ES-I3 (cell line): ENCODE data around the gene TMX2.

Experiments
- H3K36me3 ChIP-seq: 2 replicates; pipeline ENCODE4 v1.6.1; 2013; ENCODE audit warnings: mild to moderate bottlenecking, low read length, control low read depth, moderate library complexity; ENCODE audit not compliant: insufficient read depth
- H3K4me1 ChIP-seq: 2 replicates; pipeline ENCODE4 v1.6.1; 2013; ENCODE audit warnings: mild to moderate bottlenecking, control low read depth, low read length; ENCODE audit not compliant: insufficient read depth
- H3K9ac ChIP-seq: 2 replicates; pipeline ENCODE4 v1.6.1; 2013; ENCODE audit warnings: low read depth, mild to moderate bottlenecking, low read length, moderate library complexity
- H3K9me3 ChIP-seq: 2 replicates; pipeline ENCODE4 v1.6.1; 2013; ENCODE audit warnings: mild to moderate bottlenecking, low read length, moderate library complexity; ENCODE audit not compliant: control insufficient read depth, insufficient read depth

Gene TMX2

GRCh38 chr11:57764566-57764965 lies 52.2 kb downstream of the TMX2 start:
- H3K9ac ChIP-seq = peak overlapping the region; percentile 99; the same call in 1 of the 2 replicates
- no peaks in the 10 kb centered on the region for H3K4me1 ChIP-seq
- no peaks in the 10 kb centered on the region for H3K9me3 ChIP-seq
- no peaks in the 10 kb centered on the region for H3K36me3 ChIP-seq

DNA sequence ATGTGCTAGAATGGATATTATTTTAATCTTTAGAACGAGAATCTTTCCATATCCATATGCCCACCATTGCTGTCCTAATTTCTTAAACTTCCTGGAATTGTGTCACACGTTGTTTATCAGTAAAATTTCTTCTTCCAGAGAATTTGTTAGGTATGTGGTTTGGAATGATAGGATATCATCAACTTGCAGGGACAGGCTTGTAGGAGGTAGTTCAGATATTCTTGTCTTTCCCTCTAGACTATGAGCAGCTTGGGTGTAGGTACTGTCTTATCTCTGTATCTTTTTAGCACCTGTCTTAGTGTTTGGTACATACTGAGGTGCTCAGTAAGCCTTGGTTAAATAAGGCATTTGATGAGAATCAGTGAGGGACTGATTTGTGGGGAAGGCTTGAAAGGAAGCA lies 52.6 kb downstream of the TMX2 start:
- Histone ChIP-seq H3K9ac (no peak overlapping the region; the same call in 1 of the 2 replicates), H3K36me3 (no peaks in the 10 kb centered on the region), H3K4me1 (no peaks in the 10 kb centered on the region), H3K9me3 (no peaks in the 10 kb centered on the region)

DNA sequence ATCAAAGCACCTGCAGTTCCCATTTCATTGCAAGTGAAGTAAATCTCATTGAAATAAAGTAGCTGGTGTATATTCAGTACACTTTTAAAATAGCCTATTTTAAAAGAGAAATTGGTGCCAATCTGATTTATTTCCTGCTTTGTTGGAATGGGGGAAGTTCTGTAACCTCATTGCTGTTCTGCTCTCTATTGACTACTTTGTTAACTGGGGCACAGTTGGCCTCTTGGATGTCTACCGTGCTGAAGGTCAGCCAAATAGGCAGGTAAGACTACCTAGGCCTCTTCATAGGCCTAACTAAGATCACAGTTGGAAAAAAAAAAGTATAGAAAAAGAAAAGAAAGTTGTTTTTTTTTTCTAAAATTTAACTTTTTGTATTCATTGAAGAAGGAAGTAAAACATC lies 58.4 kb downstream of the TMX2 start:
- Histone ChIP-seq H3K36me3 (no peaks in the 10 kb centered on the region), H3K9ac (no peak overlapping the region), H3K9me3 (no peaks in the 10 kb centered on the region), H3K4me1 (peaks cover 15% of the 10 kb centered on the region)

DNA sequence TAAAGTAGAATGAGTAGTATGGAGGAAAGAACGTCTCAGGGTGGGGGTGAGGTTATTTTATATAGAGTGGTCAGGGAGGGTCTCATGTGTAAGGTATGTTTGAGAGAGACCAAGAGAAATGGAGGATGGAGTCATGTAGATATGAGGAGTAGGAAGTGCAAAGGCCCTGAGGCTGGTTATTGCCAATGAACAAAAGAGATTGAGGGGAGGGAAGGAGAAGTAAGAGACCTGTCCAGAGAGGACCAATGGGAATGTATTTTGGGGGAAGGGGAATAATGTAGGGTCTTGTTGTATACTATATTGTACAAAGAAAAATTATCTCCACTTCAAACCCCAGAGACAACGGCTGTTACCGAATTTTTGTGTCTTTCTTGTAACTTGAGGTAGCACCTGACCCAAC lies 59.0 kb downstream of the TMX2 start:
- H3K9ac ChIP-seq = no peak overlapping the region
- H3K36me3 ChIP-seq = no peaks in the 10 kb centered on the region
- peaks cover 21% of the 10 kb centered on the region for H3K4me1 ChIP-seq
- no peaks in the 10 kb centered on the region for H3K9me3 ChIP-seq

DNA sequence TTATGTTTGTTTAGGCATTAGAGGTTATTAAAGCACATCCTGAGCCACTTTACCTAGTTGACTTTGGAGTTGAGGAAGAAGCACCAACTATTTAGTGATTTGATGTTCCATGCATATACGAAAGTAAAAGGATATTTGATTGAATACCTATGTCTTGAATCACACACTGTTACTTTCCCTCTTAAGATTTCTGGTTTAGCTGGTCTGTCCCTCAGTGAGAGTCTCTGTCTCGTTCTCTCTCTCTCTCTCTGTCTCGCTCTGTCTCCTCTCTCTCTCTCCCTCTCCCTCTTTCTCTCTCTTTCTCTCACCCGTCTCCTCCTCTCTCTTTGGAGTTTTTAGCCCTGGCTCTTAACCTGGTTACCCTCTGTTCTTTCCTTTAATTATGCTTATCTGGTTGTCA lies 60.2 kb downstream of the TMX2 start:
- Histone ChIP-seq H3K36me3 (no peaks in the 10 kb centered on the region), H3K4me1 (peaks cover 33% of the 10 kb centered on the region), H3K9me3 (no peaks in the 10 kb centered on the region), H3K9ac (no peak overlapping the region)

DNA sequence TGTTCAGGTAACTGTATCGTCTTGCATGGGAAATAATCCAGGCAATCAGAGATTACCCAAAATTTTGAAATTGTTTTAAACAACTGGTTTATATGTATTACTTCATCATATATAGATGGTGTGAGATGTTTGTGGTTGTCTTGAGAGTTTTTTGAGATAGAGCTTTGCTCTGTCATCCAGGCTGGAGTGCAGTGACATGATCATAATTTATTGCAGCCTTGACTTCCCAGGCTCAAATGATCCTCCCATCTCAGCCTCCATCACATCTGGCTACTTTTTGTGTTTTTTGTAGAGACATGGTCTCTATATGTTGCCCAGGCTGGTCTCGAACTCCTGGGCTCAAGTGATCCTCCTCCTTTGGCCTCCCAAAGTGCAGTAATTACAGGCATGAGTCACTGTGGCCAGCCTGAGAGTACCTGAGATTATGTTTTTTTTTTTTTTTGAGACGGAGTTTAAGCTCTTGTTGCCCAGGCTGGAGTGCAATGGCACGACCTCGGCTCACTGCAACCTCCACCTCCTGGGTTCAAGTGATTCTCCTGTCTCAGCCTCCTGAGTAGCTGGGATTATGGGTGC lies 60.7 kb downstream of the TMX2 start:
- peaks cover 38% of the 10 kb centered on the region for H3K4me1 ChIP-seq
- H3K9me3 ChIP-seq = no peaks in the 10 kb centered on the region
- no peak overlapping the region for H3K9ac ChIP-seq
- no peaks in the 10 kb centered on the region for H3K36me3 ChIP-seq

DNA sequence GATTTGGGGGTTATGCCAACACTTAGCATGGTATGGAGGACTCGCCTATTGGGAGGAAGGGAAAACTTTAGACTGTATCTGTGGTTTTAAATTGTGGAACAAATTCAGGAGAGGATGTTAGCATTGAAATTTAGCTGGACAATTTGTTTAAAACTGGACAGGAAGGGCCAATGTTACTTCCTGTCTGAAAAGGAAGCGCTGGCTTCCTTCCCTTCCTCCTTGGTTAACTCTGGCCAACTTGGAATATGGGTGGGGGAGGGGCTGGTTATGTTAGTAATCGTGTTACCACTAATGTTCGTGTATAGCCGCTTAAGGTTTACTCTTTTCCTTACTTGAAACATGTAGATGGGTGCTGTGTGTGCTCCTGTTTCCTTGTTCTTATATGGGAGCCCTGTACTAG lies 63.1 kb downstream of the TMX2 start:
- Histone ChIP-seq H3K36me3 (no peaks in the 10 kb centered on the region), H3K9me3 (no peaks in the 10 kb centered on the region), H3K9ac (no peak overlapping the region), H3K4me1 (peaks cover 60% of the 10 kb centered on the region)

DNA sequence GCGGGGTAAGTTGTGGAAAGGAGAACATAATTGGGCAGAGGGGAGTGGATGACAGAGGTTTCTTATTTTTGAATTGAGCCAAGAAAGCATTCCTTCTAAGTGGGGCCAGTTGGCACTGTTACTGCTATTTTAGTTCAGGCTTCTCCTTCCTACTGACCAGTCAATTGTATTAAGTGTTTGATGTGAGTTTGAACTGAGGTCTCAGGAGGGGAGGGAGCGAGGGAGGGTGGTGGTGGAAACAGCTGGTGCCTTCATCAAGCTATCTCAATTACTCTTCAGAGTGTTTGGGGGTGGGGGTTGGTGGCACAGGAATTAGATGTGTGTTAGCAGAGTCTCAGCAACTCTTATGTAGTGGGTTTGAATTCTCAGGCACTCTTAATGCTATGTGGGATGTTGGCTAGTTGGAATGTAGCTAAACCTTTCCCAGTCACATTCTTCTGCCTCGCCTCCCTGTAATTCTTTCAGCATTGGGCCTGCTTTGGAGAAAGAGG lies 63.7 kb downstream of the TMX2 start:
- Histone ChIP-seq H3K4me1 (peaks cover 63% of the 10 kb centered on the region), H3K9ac (no peak overlapping the region), H3K9me3 (no peaks in the 10 kb centered on the region), H3K36me3 (no peaks in the 10 kb centered on the region)

- H3K4me1 ChIP-seq = peaks cover 67% of the 10 kb centered on the region
- H3K9ac ChIP-seq = no peak overlapping the region
- H3K9me3 ChIP-seq = no peaks in the 10 kb centered on the region
- H3K36me3 ChIP-seq = no peaks in the 10 kb centered on the region
These were observed 64.3 kb downstream of the TMX2 start for GRCh38 chr11:57776577-57777210.

DNA sequence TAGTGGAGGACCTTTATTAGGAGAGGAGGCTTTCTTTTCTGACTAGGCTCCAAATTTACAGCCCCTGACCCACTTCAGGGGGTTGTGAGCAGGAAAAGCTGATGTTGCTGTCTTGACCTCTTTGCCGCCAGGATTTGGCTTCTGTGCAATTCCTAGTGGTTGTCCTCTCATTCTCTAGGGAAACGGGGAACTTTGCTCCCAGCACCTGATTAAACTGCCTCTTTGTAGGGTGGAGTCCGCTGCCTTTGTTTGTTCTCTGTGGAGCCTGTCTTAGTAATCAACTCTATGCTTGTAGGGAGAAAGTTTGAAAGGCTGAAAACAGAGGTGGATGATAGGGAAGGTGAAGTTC lies 65.5 kb downstream of the TMX2 start:
- Histone ChIP-seq H3K9me3 (no peaks in the 10 kb centered on the region), H3K9ac (peak overlapping the region; percentile 3; the same call in 1 of the 2 replicates), H3K36me3 (no peaks in the 10 kb centered on the region), H3K4me1 (peaks cover 72% of the 10 kb centered on the region)

- Histone ChIP-seq H3K9me3 (no peaks in the 10 kb centered on the region), H3K36me3 (no peaks in the 10 kb centered on the region), H3K4me1 (peaks cover 72% of the 10 kb centered on the region), H3K9ac (peak overlapping the region; percentile 5)
These were observed 66.1 kb downstream of the TMX2 start for GRCh38 chr11:57778318-57779037.

GRCh38 chr11:57779276-57779675 lies 66.9 kb downstream of the TMX2 start:
- peak overlapping the region; percentile 5; the same call in 1 of the 2 replicates for H3K9ac ChIP-seq
- H3K36me3 ChIP-seq = no peaks in the 10 kb centered on the region
- peaks cover 72% of the 10 kb centered on the region for H3K4me1 ChIP-seq
- H3K9me3 ChIP-seq = no peaks in the 10 kb centered on the region

- peaks cover 57% of the 10 kb centered on the region for H3K4me1 ChIP-seq
- H3K9me3 ChIP-seq = no peaks in the 10 kb centered on the region
- peak overlapping the region; percentile 32; the same call in 1 of the 2 replicates for H3K9ac ChIP-seq
- H3K36me3 ChIP-seq = no peaks in the 10 kb centered on the region
These were observed 69.1 kb downstream of the TMX2 start for GRCh38 chr11:57781529-57781943.

DNA sequence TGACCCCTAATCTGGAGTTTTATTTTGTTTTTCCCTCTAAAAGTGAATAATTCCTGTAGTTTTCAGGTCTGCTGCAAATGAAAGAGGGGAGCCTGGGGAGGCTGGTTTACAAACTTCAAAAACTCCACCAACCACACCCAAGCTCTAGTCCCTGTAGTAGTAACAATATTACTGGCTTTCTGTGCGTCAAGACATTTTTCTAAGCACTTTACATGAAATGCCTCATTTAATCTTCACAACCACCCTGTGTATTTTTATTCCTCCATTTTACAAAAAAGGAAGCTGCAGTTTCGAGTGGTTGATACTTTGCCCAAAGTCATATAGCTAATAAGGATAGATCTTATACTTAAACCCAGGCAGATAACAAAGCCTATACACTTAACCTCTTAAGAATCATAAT lies 72.7 kb downstream of the TMX2 start:
- Histone ChIP-seq H3K9ac (no peak overlapping the region), H3K4me1 (peaks cover 52% of the 10 kb centered on the region), H3K36me3 (no peaks in the 10 kb centered on the region), H3K9me3 (no peaks in the 10 kb centered on the region)

GRCh38 chr11:57786436-57786835 lies 74.0 kb downstream of the TMX2 start:
- H3K4me1 ChIP-seq = peaks cover 51% of the 10 kb centered on the region

More at GRCh38 chr11:57786436-57786835, 74.0 kb downstream of the TMX2 start:
- Histone ChIP-seq H3K9ac (no peak overlapping the region), H3K9me3 (no peaks in the 10 kb centered on the region), H3K36me3 (no peaks in the 10 kb centered on the region)
